ENCODE measurements around the gene SYT1.

The SYT1 gene

DNA sequence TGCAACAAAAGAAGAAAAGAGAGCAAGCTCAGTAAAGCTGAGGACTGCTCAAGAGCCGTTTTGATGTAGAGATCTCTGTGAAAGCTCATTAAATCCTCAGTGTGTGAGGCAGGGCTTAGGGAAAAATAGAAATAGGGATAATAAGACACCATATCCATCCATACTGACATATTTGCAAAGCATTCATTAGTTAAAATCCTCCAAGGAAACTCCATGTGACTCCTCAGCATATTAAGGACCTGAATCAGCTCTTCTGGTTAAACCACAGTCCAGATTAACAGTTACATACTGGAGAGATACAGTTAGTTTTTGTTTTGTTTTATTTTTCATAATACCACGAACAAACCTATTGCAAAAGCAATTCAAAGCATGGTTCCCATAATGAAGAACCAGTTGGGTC lies 538.0 kb downstream of the SYT1 start:
- no peak for DNase-seq (ENCODE audit: low read depth)
- H3K4me3 ChIP-seq (ENCODE audit: low read length): no peak overlapping the region
- TF ChIP-seq, protein P1, sequence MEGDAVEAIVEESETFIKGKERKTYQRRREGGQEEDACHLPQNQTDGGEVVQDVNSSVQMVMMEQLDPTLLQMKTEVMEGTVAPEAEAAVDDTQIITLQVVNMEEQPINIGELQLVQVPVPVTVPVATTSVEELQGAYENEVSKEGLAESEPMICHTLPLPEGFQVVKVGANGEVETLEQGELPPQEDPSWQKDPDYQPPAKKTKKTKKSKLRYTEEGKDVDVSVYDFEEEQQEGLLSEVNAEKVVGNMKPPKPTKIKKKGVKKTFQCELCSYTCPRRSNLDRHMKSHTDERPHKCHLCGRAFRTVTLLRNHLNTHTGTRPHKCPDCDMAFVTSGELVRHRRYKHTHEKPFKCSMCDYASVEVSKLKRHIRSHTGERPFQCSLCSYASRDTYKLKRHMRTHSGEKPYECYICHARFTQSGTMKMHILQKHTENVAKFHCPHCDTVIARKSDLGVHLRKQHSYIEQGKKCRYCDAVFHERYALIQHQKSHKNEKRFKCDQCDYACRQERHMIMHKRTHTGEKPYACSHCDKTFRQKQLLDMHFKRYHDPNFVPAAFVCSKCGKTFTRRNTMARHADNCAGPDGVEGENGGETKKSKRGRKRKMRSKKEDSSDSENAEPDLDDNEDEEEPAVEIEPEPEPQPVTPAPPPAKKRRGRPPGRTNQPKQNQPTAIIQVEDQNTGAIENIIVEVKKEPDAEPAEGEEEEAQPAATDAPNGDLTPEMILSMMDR (IDR thresholded peaks at IDR 0.05; ENCODE audit: insufficient read depth, low read depth, low read length, missing control alignments): no peak

DNA sequence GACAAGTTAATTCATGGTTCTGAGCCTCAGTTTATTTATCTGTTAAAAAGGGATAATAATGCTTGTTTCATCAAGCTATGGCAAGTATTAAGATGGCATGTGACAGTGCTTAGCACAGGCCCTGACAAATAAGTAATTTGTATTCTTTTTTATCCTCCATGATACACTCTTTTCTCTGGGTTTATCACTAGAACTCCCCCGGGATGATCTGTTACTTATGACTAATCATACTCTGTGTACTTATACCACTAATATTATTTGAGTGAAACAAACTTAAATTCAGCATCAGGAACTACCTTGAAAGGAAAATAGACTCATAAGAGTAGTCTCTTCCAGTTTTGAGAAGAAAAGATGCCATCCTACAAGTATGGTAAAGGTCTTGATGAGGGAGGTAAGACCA lies 542.4 kb downstream of the SYT1 start:
- TF ChIP-seq, protein P1 (IDR thresholded peaks at IDR 0.05; ENCODE audit: insufficient read depth, low read depth, low read length, missing control alignments): no peak
- no peak for DNase-seq (ENCODE audit: low read depth)
- no peak overlapping the region for H3K4me3 ChIP-seq (ENCODE audit: low read length)

DNA sequence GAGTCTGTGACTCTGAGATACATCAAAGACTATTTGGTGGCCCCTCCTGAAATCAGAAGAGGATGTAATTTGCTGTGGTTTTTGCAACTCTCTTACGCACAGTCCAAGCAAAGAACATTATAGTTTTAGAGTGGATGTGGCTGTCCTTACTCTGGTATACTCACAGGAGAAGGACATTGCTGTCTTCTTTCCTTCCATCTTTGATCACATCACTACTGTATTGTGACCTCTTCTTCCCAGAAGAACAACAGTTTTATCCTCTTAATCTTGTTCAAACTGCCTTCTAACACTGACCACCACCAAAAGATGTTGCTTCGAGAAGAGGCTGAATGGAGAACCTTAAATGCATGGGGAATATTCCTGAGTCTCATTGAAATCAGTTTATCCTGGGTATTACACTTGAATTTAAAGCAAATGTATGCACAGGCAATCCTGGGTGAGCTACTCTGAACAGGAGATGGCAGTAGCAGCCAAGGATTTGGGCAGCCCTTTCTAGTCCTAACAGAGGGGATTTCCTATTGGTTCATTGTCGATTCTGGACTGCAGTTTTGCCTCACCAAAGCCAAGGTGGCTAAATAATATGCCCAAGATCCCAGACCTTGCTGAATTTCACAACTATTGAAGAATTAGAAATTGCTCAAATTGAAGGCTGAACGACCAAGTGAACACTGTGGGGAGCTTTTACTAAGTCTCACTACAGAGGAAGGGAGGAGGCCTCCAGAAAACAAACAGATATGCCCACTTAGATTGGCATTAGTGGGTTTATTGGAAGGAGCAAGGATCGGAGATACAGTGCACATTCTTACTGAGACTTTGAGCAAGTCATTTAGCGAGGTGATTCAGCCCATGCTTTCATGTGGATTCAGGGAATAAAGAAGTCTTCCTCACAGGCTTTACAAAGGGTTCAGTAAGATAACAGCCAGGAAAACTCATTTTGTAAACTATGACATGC lies 543.4 kb downstream of the SYT1 start:
- DNase-seq (ENCODE audit: low read depth): peak; percentile 86
- TF ChIP-seq, protein P1 (IDR thresholded peaks at IDR 0.05; ENCODE audit: insufficient read depth, low read depth, low read length, missing control alignments): peak; percentile 88
- no peak overlapping the region for H3K4me3 ChIP-seq (ENCODE audit: low read length)

DNA sequence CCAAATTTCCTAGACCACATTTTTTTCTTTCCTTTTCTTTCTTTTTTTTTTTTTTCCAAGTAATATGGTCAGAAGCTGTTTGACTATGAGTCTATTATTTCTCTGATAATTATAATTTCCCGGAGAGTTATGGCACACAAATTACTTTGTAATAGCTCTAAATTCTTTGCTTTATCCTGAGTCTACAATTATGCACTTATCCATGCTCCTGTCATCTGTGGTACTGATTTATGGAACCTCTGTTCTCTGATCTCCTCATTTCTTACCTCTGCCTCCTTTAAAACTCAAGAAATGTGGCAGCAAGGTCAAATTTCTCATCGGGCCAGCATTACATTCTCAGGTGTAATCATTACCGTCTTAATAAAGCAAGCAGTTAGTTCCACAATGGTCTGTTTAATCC lies 544.1 kb downstream of the SYT1 start:
- no peak for DNase-seq (ENCODE audit: low read depth)
- H3K4me3 ChIP-seq (ENCODE audit: low read length): no peak overlapping the region
- TF ChIP-seq, protein P1 (IDR thresholded peaks at IDR 0.05; ENCODE audit: insufficient read depth, low read depth, low read length, missing control alignments): no peak

DNA sequence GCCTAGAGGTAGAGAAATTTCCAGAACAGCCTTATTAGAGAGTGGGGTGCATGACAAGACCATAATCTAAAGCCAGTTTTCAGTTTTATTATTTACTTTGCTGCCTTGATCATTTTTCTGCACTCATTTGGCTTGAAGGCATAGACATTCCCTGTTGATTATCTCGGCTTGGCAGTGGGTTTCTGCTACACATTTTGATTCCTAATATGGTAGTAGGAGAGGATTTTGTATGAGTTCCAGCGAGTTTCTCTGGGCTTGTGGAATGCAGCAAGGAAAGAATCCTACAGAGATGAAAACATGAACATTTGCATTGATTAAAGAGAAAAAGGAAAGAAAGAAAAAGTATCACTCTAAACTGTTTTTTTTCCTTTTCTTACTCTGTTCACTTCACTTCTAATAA lies 545.0 kb downstream of the SYT1 start:
- DNase-seq (ENCODE audit: low read depth): peak; percentile 51
- H3K4me3 ChIP-seq (ENCODE audit: low read length): no peak overlapping the region
- TF ChIP-seq, protein P1 (IDR thresholded peaks at IDR 0.05; ENCODE audit: insufficient read depth, low read depth, low read length, missing control alignments): no peak

DNA sequence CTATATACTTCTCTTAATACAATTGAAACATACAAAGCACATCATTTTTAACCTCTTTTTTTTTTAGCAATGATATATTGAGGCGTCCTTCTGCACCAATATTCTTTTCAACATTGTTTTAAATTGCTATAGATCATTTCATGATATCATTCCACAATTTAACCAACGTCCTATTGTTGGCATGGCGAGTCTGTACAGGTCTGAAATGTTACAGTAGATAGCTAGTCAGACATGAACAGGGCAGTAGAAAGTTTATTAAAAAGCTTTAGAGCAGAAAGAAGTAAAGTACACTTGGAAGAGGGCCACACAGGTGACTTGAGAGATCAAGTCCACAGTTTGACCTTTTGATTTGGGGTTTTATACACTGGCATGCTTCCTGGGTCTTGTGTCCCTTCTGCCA lies 547.2 kb downstream of the SYT1 start:
- no peak overlapping the region for H3K4me3 ChIP-seq (ENCODE audit: low read length)
- peak; percentile 64 for DNase-seq (ENCODE audit: low read depth)
- TF ChIP-seq, protein P1 (IDR thresholded peaks at IDR 0.05; ENCODE audit: insufficient read depth, low read depth, low read length, missing control alignments): no peak

DNA sequence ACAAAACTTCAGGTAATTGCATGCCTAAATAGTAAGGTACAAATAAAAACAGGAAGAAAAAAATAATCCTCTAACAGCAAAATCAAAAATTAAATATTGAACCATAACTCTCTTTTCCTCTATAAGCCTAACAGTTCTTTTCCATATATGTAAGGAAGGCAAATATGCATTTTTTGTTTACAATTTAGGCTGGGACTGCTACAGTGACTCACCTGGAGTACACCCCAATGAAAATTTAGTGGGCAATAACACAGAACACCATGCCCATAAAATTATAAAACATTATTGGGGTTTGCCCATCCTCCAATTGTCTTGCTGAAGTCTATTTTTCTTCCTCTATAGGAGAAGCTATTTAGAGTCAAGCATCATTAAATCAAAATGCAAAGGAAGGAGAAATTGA lies 549.2 kb downstream of the SYT1 start:
- H3K4me3 ChIP-seq (ENCODE audit: low read length): no peak overlapping the region
- TF ChIP-seq, protein P1 (IDR thresholded peaks at IDR 0.05; ENCODE audit: insufficient read depth, low read depth, low read length, missing control alignments): no peak
- DNase-seq (ENCODE audit: low read depth): no peak
